Gastrocnemius medialis (tissue), 4 donors: ENCODE results near the gene MYOM3. TPM values are rescaled to one million over a fixed set of nuclear protein-coding genes. Genes with fewer than 3 reads are reported as not detected.

Source experiments
- ATAC-seq, 2 donors: fragments of 150-250 bp; one replicate each; pipeline ENCODE4 v1.9.1; 2016
- DNase-seq, 2 donors: peaks; one replicate each; pipeline ENCODE4 v3.0.0-alpha.2; 2019
- H3K27ac ChIP-seq, 4 donors: fragments of 200-600 bp; sonication (generic); 1 replicate in 1 of 4; 2 replicates in 3 of 4; pipeline ENCODE4 v1.5.1; 2016 to 2018; ENCODE audit warnings: mild to moderate bottlenecking in 2 of 4, moderate library complexity in 1 of 4
- H3K27me3 ChIP-seq, 3 donors: fragments of 200-600 bp; sonication (generic) in 2 of 3; 1 replicate in 1 of 3; 2 replicates in 2 of 3; pipeline versions ENCODE4 v1.5.1 to v1.6.0; 2016 to 2019; ENCODE audit warnings: mild to moderate bottlenecking in 1 of 3, moderate library complexity in 1 of 3
- H3K36me3 ChIP-seq, 2 donors: fragments of 200-600 bp; sonication (generic) in 1 of 2; one replicate each; pipeline ENCODE4 v1.5.1; 2017 to 2018
- H3K4me1 ChIP-seq, 2 donors: fragments of 200-600 bp; sonication (generic) in 1 of 2; one replicate each; pipeline ENCODE4 v1.5.1; 2016 to 2017; ENCODE audit warnings: mild to moderate bottlenecking in 2 of 2
- H3K4me3 ChIP-seq, 4 donors: fragments of 200-600 bp; sonication (generic) in 3 of 4; 1 replicate in 1 of 4; 2 replicates in 3 of 4; pipeline ENCODE4 v1.5.1; 2016 to 2019; ENCODE audit warnings: mild to moderate bottlenecking in 2 of 4
- H3K9me3 ChIP-seq, 3 donors: fragments of 200-600 bp; sonication (generic) in 2 of 3; 1 replicate in 1 of 3; 2 replicates in 2 of 3; pipeline ENCODE4 v1.5.1; 2016 to 2019
- POLR2A ChIP-seq, 2 donors: fragments of 450-650 bp; IDR thresholded peaks; one replicate each; pipeline ENCODE4 v1.6.1; 2017; ENCODE audit warnings: antibody characterized with exemption in 2 of 2, mild to moderate bottlenecking in 2 of 2, moderate library complexity in 2 of 2
- in situ Hi-C, 4 donors: fragments of 200-750 bp; cut with MboI; loops; one replicate each; pipeline versions ENCODE4 v1.15.0 to v1.8.0; 2017; ENCODE audit warnings: low sequenced_read_pairs in 4 of 4
- intact Hi-C: fragments of 100-400 bp; cut with DNase I; formaldehyde crosslinking; loops from one replicate; pipeline ENCODE4 v1.15.1; 2023; ENCODE audit warnings: low total_unique reads
- total RNA-seq, 4 donors: library from RNA; depleted of rRNA; stranded (reverse); fragments of >200 nt; gene quantifications; one replicate each; pipeline versions ENCODE4 v1.1.0 to v1.2.3, GENCODE V29; 2016
- TF ChIP-seq, protein P1 (sequence below), 5 experiments: fragments of 450-650 bp in 3 of 5; fragments of 200-600 bp in 2 of 5; sonication (generic) in 2 of 5; IDR thresholded peaks in 4 of 5; conservative IDR thresholded peaks in 1 of 5; 1 replicate in 4 of 5; 2 replicates in 1 of 5; pipeline ENCODE4 v1.5.1; 2016 to 2019; ENCODE audit warnings: antibody characterized with exemption in 5 of 5, mild to moderate bottlenecking in 3 of 5, moderate library complexity in 3 of 5

MYOM3 gene
- total RNA-seq, 4 donors from 2014 or later: 114 to 266 (median 184) TPM

DNA sequence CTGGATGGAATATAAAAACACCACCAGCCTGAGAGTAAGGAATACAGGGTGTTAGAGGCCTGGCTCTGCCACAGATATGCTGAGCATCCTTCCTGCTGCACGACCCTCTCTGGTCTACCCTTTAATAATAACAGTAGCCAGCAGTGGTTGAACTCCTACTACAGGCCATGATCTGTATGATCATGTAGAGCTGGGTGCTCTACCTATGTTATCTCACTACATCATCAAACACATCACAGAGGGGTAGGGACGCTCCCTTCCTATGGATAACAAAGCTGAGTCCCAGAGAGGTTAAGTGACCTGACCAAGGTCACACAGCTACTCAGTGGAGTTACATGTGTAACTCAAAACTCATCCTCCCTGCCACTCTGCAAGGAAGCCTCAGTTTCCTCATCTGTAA, 13.0 kb upstream of the MYOM3 start:
- Histone ChIP-seq H3K4me1 (peaks cover 15 to 27% of the 10 kb centered on the region in 2 donors), H3K36me3 (no peaks in the 10 kb centered on the region), H3K9me3 (no peaks in the 10 kb centered on the region), H3K27ac (peak overlapping the region; percentile 74 to 87 (median 84)), H3K4me3 (no peak overlapping the region), H3K27me3 (no peaks in the 10 kb centered on the region)
- in situ Hi-C loops: no loop called here
- intact Hi-C loops: no loop called here
- no peak for ATAC-seq
- TF ChIP-seq, protein P1, sequence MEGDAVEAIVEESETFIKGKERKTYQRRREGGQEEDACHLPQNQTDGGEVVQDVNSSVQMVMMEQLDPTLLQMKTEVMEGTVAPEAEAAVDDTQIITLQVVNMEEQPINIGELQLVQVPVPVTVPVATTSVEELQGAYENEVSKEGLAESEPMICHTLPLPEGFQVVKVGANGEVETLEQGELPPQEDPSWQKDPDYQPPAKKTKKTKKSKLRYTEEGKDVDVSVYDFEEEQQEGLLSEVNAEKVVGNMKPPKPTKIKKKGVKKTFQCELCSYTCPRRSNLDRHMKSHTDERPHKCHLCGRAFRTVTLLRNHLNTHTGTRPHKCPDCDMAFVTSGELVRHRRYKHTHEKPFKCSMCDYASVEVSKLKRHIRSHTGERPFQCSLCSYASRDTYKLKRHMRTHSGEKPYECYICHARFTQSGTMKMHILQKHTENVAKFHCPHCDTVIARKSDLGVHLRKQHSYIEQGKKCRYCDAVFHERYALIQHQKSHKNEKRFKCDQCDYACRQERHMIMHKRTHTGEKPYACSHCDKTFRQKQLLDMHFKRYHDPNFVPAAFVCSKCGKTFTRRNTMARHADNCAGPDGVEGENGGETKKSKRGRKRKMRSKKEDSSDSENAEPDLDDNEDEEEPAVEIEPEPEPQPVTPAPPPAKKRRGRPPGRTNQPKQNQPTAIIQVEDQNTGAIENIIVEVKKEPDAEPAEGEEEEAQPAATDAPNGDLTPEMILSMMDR (IDR thresholded peaks at IDR 0.05 in 4 of 5, conservative IDR thresholded peaks at IDR 0.05 in 1 of 5): no peak
- TF ChIP-seq POLR2A (IDR thresholded peaks at IDR 0.05): no peak
- no peak for DNase-seq

DNA sequence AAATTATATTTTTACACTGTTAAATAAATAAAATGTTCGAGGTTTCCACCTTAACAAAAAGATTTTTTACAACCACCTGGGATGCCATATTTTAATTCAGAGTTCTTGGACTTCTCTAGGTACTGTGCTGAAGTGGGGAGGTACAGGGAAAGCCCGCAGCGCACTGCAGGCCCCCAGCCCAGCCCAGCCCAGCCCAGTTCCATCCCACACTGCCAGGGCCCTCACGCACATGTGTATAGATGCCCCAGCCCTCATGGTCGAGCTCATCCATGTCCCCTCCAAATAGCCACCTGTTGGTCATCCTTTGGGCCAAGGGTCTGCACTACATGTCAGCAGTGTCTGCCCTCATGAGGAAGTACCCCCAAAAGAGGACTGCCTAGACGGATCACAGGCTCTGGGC, 11.7 kb upstream of the MYOM3 start:
- in situ Hi-C loops: no loop called here
- Histone ChIP-seq H3K27me3 (no peaks in the 10 kb centered on the region), H3K27ac (peak overlapping the region in 1 of 4 donors; percentile 82), H3K4me3 (no peak overlapping the region), H3K9me3 (no peaks in the 10 kb centered on the region), H3K36me3 (no peaks in the 10 kb centered on the region), H3K4me1 (peaks cover 17 to 36% of the 10 kb centered on the region in 2 donors)
- intact Hi-C loops: no loop called here
- DNase-seq: no peak
- TF ChIP-seq, protein P1 (IDR thresholded peaks at IDR 0.05 in 4 of 5, conservative IDR thresholded peaks at IDR 0.05 in 1 of 5): no peak
- TF ChIP-seq POLR2A (IDR thresholded peaks at IDR 0.05): no peak
- no peak for ATAC-seq

- Histone ChIP-seq H3K4me1 (peaks cover 17 to 42% of the 10 kb centered on the region in 2 donors), H3K27ac (no peak overlapping the region), H3K9me3 (no peaks in the 10 kb centered on the region), H3K27me3 (no peaks in the 10 kb centered on the region), H3K36me3 (no peaks in the 10 kb centered on the region), H3K4me3 (no peak overlapping the region)
- intact Hi-C loops: no loop called here
- no peak for DNase-seq
- no peak for ATAC-seq
- in situ Hi-C loops: no loop called here
- no peak for TF ChIP-seq POLR2A (IDR thresholded peaks at IDR 0.05)
- TF ChIP-seq, protein P1 (IDR thresholded peaks at IDR 0.05 in 4 of 5, conservative IDR thresholded peaks at IDR 0.05 in 1 of 5): no peak
Measured at GRCh38 chr1:24122776-24123175, 10.8 kb upstream of the MYOM3 start.

DNA sequence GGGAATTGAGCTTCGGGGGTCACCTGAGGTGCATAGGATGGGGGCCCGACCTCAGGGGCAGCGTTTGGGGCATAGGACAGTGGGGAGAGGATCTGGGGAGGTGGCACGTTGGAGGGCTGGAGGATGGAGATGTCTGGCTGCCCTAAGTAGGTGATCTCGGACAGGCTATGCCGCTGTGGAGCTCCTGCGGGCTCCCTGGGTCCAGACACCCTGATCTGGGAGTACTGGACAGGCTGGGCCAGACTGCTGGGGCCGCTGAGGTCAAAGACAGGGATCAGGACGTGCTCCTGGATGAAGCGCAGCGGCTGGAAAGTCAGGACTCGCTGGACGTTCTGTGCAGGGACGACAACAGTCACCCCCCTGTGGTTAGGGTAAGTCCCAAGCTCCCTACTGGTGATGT, 9.5 kb upstream of the MYOM3 start:
- in situ Hi-C loops (no loop called here), intact Hi-C loops (no loop called here)
- H3K27ac ChIP-seq: no peak overlapping the region

More for the DNA sequence above, 9.5 kb upstream of the MYOM3 start:
- no peak for DNase-seq
- H3K36me3 ChIP-seq: no peaks in the 10 kb centered on the region
- H3K9me3 ChIP-seq: no peaks in the 10 kb centered on the region
- H3K4me1 ChIP-seq: peaks cover 15 to 37% of the 10 kb centered on the region in 2 donors
- H3K27me3 ChIP-seq: no peaks in the 10 kb centered on the region
- ATAC-seq: no peak
- no peak overlapping the region for H3K4me3 ChIP-seq
- TF ChIP-seq, protein P1 (IDR thresholded peaks at IDR 0.05 in 4 of 5, conservative IDR thresholded peaks at IDR 0.05 in 1 of 5): no peak
- TF ChIP-seq POLR2A (IDR thresholded peaks at IDR 0.05): no peak
